NCI-H446 (cell line): Measurements from ENCODE around the gene POLE.
"Not testable (repeated sequence)": the region's sequence is repeated elsewhere in the genome, so short reads cannot be mapped to it uniquely, and the experiment has no call there.

Experiments used
- DNase-seq, 2 experiments: peaks; one replicate each; lab custom pipeline; 2025; lab: John Stamatoyannopoulos, UW

POLE gene

GRCh38 chr12:132614861-132615578 is 72.1 kb downstream of the POLE start:
- DNase-seq = peak; percentile 54 to 74

- DNase-seq = no peak
Observed at GRCh38 chr12:132614029-132614428, 73.1 kb downstream of the POLE start.

- DNase-seq = no peak
Observed at GRCh38 chr12:132611620-132612019, 75.5 kb downstream of the POLE start.

DNA sequence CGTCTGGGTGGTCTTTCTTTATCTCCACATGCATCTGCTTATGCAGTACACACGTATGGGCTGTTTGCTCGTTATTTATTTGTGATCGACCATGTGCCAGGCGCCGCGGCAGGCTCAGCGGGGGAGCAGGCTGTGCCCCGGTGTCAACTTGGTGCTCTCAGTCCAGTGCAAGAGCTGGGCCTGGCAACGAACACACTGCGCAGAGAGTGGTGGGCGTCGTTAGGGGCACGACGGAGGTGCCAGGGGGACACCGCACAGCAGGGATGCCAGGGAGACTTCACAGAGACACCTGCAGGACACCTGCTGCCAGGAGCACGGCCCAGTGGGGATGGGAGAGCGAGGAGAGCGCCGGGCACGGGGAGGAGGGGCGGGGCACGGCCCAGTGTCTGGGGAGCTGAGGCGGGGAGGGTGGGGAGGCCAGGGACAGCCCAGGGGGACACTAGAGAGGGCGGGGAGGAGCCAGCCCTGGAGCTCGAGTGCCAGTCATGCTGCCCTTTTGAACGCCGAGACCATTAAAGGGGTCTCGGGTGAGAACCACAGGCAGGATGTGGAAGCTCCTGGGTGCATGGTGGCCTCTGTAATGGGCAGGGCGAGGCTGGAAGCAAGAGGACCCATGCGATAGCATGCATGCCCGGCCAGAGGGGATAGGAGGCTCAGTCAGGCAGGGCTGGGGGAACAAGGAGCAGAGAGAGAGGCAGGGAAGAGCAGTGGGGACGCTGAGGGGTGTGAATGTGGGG is 76.1 kb downstream of the POLE start:
- DNase-seq = no peak

DNA sequence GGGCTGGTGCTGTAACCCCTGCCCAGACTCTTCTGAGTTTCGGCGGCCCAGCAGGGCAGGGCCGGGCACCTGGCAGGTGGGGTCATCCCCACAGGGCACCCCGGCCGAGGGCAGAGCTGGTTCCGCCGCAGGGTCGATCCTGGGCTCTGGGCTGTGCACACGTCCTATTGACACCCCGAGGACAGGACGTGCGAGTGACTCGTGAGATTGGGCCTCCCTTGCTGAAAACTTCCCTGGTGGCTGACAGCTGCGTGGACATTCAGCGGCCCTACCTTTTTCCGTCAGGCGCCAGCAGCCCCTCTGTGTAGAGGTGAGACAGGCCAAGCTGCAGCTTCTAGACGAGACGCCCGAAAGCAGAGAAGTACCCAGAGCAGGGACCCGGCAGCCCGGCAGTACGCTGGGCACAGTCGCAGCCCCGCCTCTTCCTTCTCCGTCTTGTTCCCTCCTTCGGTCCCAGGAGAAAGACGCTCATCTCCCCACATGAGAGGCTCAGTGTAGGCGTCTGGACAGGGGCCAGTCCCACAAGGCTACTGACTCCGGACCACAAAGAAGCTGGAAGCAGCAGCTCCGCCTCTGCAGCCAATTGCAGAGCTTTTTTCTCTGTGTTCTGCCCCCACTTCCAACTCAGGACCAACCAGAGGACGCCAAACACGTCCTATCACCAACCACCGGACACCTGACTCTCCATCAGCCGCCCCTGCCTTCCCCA is 76.9 kb downstream of the POLE start, which contains the start of gene LRCOL1:
Gene LRCOL1, minus strand, starts transcription at position 532 of the 709 bp plus-strand sequence. CDS start 4,331 bp downstream, outside the sequence.
- DNase-seq = no peak

GRCh38 chr12:132608231-132609171 is 78.6 kb downstream of the POLE start:
- DNase-seq = no peak

DNA sequence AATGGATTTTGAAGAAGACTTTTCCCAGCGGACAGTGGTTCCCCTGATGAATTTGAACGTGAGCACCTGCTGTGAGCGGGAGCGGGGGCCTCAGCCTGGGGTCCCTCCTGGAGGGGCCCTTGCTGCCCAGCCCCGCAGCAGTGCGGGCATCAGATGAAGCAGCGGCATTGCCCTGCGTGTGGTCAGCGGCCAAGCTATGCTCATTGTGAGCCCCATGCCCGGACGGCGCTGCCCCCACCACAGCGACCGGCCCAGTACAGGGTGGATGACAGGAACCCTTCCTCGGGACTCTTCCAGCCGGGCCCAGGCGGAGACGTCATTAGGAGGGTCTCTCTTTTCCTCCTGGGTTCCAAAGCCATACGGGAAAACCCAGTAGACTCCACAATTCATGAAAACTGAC is 80.2 kb downstream of the POLE start:
- DNase-seq = no peak

DNA sequence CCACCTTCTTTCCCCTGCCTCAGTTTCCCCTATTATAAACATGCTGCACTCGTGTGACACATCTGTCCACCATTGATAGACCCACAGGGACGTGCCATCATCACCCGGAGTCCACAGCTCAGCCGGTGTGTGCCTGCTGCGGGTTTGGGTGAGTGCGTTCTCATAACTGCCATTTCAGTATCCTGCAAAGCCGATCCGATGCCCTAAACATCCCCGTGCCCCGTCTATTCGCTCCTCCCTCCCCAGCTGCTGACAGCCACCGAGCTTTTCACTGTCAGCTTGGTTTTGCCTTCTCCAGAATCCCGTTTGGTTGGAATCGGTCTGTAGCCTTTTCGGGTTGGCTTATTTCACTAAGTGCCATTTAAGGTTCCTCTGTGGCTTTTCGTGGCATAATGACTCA is 80.7 kb downstream of the POLE start:
- DNase-seq = no peak

GRCh38 chr12:132605892-132606291 is 81.2 kb downstream of the POLE start:
- DNase-seq = no peak

GRCh38 chr12:132604668-132605441 is 82.3 kb downstream of the POLE start:
- DNase-seq = no peak

GRCh38 chr12:132604151-132604618 is 83.0 kb downstream of the POLE start:
- no peak for DNase-seq

GRCh38 chr12:132603240-132604150 is 83.6 kb downstream of the POLE start:
- DNase-seq = no peak

DNA sequence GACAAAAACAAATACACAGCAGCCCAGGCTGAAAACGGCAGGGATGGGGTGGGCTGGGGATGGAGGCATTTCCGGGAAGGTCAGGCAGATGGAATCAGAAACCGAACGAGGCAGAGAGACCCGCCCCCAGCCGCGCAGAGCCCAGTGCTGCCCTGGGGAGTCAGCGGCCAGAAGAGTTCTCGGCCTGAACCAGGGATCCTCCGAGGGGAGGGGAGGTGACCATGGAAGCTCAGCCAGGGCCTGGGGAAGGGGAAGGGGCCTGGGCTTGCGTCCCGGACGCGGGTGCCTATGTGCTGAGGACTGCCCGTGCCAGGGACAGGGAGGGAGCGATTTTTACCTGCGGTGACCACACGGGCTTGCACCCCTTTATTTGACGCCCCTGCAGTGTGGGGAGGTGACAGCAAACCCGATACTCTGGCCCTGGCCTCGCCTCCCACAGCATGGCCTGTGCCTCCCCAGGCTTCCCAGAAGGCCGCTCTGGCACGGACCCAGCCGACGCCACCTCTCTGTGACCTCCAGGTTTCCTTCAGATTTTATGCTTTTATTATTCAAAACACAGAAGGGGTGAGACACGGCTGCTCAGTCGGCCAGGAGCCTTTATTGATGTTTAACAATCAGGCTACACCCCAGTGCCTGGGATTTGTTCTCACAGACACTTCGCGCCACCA is 84.4 kb downstream of the POLE start:
- no peak for DNase-seq

- DNase-seq = no peak
Observed at GRCh38 chr12:132601171-132601883, 85.8 kb downstream of the POLE start.

- peak; percentile 5 to 42 for DNase-seq
Observed at GRCh38 chr12:132600048-132601032, 86.8 kb downstream of the POLE start.

DNA sequence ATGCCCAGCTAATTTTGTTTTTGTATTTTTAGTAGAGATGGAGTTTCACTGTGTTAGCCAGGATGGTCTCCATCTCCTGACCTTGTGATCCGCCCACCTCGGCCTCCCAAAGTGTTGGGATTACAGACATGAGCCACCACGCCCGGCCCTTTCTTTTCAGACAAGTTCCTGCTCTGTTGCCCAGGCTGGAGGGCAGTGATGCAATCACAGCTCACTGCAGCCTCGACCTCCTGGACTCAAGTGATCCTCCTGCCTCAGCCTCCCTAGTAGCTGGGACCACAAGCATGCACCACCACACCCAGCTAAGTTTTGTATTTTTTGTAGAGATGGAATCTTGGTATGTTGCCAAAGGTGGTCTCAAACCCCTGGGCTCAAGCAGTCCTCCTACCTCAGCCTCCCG is 87.6 kb downstream of the POLE start:
- not testable (repeated sequence) for DNase-seq
